GM21786 (cell line): ENCODE data around the gene FAM76A.
A peak's percentile ranks its signal among the peaks of the same experiment; 100 is the strongest.
"Not testable (repeated sequence)": the region's sequence is repeated elsewhere in the genome, so short reads cannot be mapped to it uniquely, and the experiment has no call there.

ENCODE experiments used
- ATAC-seq: cut with Tn5 transposase; IDR thresholded peaks from one replicate; pipeline ENCODE4 v1.9.1; 2021; ENCODE audit not compliant: unreplicated experiment

The FAM76A gene

GRCh38 chr1:27725374-27726172, at the start of gene FAM76A:
FAM76A (plus strand) TSS chr1:27725961; CDS start chr1:27726081, 120 bp downstream.
- ATAC-seq = peak; percentile 96

DNA sequence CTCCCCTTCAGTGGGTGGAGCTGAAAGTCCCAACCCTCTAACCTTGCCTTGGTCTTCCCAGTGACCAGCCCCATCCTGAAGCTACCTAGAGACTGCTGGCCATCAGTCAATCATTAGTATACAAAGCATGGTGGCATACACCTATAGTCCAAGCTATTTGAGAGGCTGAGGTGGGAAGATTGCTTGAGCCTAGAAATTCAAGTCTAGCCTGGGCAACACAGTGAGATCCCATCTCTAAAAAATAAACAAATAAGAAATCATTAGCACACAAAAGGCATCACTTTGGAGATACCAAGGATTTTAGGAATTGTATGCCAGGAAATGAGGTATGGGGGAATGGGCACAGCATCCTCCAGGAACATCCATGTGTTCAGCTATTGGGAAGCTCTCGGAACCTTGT, 49.4 kb upstream of the FAM76A start:
- no peak for ATAC-seq

- ATAC-seq = no peak
These were observed 47.0 kb upstream of the FAM76A start for GRCh38 chr1:27678747-27679146.

GRCh38 chr1:27680225-27680791, 45.5 kb upstream of the FAM76A start:
- ATAC-seq = not testable (repeated sequence)

DNA sequence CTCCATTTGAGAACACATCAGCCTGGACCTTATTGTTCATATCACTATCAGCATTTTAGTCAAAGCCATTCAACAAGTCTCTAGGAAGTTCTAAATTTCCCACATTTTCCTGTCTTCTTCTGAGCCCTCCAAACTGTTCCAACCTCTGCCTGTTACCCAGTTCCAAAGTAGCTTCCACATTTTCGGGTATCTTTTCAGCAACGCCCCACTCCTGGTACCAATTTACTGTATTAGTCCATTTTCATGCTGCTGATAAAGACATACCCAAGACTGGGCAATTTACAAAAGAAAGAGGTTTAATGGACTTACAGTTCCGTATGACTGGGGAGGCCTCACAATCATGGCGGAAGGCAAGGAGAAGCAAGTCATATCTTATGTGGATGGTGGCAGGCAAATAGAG, 44.2 kb upstream of the FAM76A start:
- not testable (repeated sequence) for ATAC-seq

DNA sequence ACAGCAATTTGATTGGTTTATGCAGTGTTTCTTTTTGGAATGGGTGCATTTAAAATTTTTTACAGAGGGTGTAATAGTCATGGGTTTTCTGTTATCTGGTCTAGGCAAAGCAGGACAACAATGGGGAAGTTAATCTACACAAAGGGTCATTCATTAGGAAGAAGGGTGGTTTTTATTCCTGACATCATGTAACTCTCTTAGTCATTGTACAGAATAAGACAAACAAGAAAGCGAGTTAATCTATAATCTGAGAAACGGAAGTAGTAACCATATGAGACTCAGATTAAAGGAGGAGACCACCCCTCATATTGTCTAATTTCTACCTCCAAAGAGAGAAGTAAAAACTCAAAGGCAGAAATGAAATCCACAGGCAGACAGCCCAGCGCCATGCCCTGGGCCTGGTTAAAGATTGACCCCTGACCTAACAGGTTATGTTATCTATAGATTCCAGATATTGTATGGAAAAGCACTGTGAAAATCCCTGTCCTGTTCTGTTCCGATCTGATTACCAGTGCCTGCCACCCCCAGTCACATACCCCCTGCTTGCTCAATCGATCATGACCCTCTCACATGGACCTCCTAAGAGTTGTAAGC, 43.3 kb upstream of the FAM76A start:
- ATAC-seq = no peak

DNA sequence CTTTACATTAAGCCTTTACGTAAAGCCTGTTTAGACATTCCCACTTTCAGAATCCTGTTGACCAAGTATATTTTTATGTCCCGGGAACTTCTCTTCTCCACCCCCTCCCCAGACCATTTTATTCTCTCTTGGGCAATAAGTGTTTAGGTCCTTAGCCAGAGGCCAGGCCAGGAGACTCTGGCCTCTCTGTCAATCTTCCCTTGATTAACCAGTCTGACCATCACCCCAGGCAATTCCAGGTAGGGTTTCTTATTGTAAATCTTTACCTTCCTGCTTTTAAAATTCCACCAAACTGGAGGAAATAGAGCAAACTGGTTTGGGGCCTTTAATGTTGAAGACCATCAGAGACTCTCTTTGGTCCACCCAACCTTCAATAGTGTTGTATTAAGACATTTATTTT, 41.6 kb upstream of the FAM76A start:
- ATAC-seq = no peak

GRCh38 chr1:27686223-27686990, 39.4 kb upstream of the FAM76A start:
- ATAC-seq = no peak

DNA sequence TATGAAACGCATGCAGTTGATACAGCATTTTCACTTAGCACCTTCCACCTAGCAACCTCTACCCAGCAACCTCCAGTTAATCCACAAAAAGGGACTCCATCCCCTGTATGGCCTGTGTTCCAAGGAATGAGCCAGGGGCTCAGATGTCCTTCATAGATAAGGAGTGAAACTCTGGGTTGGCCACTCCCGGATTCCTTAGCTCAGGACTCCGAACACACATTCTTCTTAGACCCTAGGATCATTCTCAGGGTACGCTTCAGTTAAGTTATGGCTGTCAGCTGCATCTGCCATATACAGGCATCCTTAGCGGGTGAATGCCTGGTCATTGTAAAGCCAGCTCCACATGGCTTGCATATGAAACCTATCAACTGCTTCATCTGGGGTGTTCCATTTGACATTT, 37.9 kb upstream of the FAM76A start:
- no peak for ATAC-seq

GRCh38 chr1:27689423-27690173, 36.2 kb upstream of the FAM76A start:
- peak; percentile 69 for ATAC-seq

DNA sequence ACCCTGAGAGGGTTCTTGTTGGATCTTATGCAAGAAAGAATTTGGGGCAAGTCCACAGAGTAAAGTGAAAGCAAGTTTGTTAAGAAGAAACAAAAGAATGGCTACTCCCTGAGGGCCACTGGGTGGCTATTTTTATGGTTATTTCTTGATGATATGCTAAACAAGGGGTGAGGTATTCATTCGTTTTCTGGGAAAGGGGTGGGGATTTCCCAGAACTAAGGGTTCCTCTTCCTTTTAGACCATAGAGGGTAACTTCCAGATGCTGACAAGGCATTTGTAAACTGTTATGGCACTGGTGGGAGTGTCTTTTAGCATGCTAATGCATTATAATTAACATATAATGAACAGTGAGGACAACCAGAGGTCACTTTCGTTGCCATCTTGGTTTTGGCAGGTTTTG, 35.6 kb upstream of the FAM76A start:
- no peak for ATAC-seq

DNA sequence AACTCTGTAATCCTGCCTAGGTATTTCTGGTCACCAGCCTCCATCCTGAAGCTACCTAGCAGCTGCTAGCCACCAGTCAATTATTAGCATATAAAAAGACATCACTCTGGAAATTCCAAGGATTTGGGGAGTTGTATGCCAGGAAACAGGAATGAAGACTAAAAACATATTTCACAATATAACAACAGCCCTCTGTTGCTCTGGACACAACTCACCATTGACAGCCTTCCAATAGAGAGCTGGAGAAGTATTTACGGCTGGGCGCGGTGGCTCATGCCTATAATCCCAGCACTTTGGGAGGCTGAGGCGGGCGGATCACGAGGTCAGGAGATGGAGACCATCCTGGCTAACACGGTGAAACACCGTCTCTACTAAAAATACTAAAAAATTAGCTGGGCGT, 28.9 kb upstream of the FAM76A start:
- ATAC-seq = not testable (repeated sequence)

- no peak for ATAC-seq
These were observed 20.8 kb upstream of the FAM76A start for GRCh38 chr1:27704958-27705357.

DNA sequence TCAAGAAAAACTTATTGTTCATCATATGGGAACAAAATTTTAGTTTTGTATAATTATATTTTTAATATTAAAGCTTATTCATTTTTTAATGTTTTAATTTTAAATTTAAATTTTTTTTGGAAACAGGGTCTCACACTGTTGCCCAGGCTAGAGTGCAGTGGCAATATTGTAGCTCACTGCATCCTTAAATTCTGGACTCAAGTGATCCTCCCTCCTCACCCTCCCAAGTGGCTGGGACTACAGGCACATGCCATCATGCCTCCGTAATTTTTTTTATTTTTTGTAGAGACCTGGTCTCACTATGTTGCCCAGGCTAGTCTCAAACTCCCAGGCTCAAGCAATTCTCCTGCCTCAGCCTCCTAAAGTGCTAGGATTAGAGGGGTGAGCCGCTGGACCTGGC, 20.2 kb upstream of the FAM76A start:
- ATAC-seq = no peak

GRCh38 chr1:27710574-27710973, 15.2 kb upstream of the FAM76A start:
- ATAC-seq = no peak

DNA sequence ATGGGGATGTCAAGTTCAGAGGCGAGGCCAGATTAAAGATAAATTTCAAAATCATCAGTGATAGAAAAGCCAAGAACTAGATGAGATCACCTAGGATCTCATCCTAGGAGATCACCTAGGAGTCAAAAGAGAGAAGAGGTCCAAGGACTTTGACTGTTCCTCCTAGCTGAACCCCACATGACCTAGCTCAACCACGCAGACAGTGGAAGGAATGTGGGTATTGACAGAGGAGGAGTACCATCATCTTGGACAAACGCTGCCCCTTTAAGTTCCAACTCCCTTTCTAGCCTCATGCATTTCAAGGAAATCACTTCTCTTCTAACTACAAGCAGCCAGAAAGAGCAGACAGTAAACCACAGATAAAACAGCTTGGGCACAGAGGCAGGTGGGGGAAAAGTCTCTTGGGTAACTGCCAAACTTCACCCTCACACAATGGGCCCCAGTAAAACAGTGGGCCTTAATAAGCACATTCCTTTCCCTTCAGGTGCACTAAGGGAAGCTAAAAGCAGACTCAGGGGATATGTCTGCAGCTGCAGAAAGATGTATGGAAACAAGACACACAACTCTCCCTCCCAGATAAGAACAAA, 12.5 kb upstream of the FAM76A start:
- ATAC-seq = no peak

DNA sequence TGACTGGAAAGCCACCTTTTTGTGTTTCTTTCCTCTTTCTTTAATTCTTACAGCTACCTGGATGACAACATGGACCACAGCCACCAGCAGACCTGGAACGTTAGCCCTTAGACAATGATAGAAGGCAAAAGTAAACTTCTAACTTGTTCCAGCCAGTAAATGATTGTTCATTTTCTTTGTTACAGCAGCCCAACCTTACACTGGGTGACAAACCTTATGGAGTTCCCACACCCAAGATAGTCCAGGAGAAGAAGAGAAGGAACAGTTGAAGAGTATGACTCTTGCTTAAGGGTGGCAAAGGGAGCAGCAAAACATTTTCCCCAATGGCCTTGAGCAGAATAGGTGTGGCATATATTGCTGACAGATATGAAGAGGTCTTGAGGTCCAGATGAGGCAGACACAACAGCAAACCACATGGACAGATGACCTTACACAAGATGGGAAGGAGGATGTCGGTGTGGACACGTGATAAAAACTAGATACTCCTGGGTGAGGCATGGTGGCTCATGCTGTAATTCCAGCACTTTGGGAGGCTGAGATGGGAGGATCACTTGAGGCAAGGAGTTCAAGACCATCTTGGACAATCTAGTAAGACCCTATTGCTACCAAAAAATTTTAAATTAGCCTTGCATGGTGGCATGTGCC, 11.8 kb upstream of the FAM76A start:
- no peak for ATAC-seq

- ATAC-seq = no peak
These were observed 9.4 kb upstream of the FAM76A start for GRCh38 chr1:27716262-27716895.
